Liver (tissue), 9 donors: ENCODE measurements around the gene MYL10. TPM values are rescaled to one million over a fixed set of nuclear protein-coding genes. Genes with fewer than 3 reads are reported as not detected.

Experiments
- DNase-seq: peaks from one replicate; pipeline ENCODE4 v3.0.0-alpha.2; 2017; ENCODE audit warnings: low spot score
- H3K27ac ChIP-seq, 2 donors: one replicate each; pipeline ENCODE4 v1.7.0; 2013; ENCODE audit warnings: inconsistent platforms in 2 of 2, low read length in 2 of 2, control low read depth in 1 of 2, low read depth in 1 of 2, mild to moderate bottlenecking in 1 of 2
- H3K27me3 ChIP-seq, 4 donors: one replicate each; pipeline versions ENCODE4 v1.6.1 to v1.7.0; 2013; ENCODE audit warnings: low read length in 3 of 4, inconsistent platforms in 1 of 4, mild to moderate bottlenecking in 1 of 4, moderate library complexity in 1 of 4; ENCODE audit not compliant: control insufficient read depth in 4 of 4, insufficient read depth in 4 of 4
- H3K36me3 ChIP-seq, 4 donors: one replicate each; pipeline versions ENCODE4 v1.6.1 to v1.7.0; 2013; ENCODE audit warnings: low read length in 3 of 4, mild to moderate bottlenecking in 3 of 4, low read depth in 1 of 4, moderate library complexity in 1 of 4; ENCODE audit not compliant: control insufficient read depth in 4 of 4, insufficient read depth in 3 of 4
- H3K4me1 ChIP-seq, 4 donors: one replicate each; pipeline versions ENCODE4 v1.6.1 to v1.7.0; 2013; ENCODE audit warnings: low read length in 3 of 4, mild to moderate bottlenecking in 3 of 4, moderate library complexity in 1 of 4; ENCODE audit not compliant: control insufficient read depth in 4 of 4, insufficient read depth in 4 of 4
- H3K4me3 ChIP-seq, 3 donors: one replicate each; pipeline versions ENCODE4 v1.6.1 to v1.7.0; 2013; ENCODE audit warnings: low read length in 3 of 3, control low read depth in 1 of 3, low read depth in 1 of 3, mild to moderate bottlenecking in 1 of 3
- H3K9ac ChIP-seq, 2 donors: one replicate each; pipeline ENCODE4 v1.7.0; 2013; ENCODE audit warnings: low read length in 2 of 2, mild to moderate bottlenecking in 2 of 2, moderate library complexity in 2 of 2, control low read depth in 1 of 2, low read depth in 1 of 2
- H3K9me3 ChIP-seq, 4 donors: one replicate each; pipeline versions ENCODE4 v1.6.1 to v1.7.0; 2013; ENCODE audit warnings: low read length in 3 of 4; ENCODE audit not compliant: control insufficient read depth in 4 of 4
- CTCF ChIP-seq: fragments of 150-350 bp; IDR thresholded peaks from 2 replicates; pipeline ENCODE4 v1.5.1; 2017; ENCODE audit warnings: improper control_type of control experiment, low read depth, low read length; ENCODE audit not compliant: missing input control
- EGR1 ChIP-seq, 2 donors: IDR thresholded peaks; 2 replicates each; pipeline ENCODE4 v1.6.1; 2016 to 2018; ENCODE audit warnings: antibody characterized with exemption in 2 of 2, low read depth in 2 of 2
- FOXA1 ChIP-seq: IDR thresholded peaks from 2 replicates; pipeline ENCODE4 v1.6.1; 2016; ENCODE audit warnings: antibody characterized with exemption
- FOXA2 ChIP-seq: IDR thresholded peaks from 2 replicates; pipeline ENCODE4 v1.6.1; 2016; ENCODE audit warnings: antibody characterized with exemption
- GABPA ChIP-seq, 2 donors: IDR thresholded peaks in 1 of 2; conservative IDR thresholded peaks in 1 of 2; 2 replicates each; pipeline ENCODE4 v1.6.1; 2016; ENCODE audit warnings: antibody characterized with exemption in 2 of 2, mild to moderate bottlenecking in 1 of 2, moderate library complexity in 1 of 2
- HNF4A ChIP-seq, 2 donors: conservative IDR thresholded peaks; 2 replicates each; pipeline ENCODE4 v1.6.1; 2016; ENCODE audit warnings: antibody characterized with exemption in 2 of 2, mild to moderate bottlenecking in 2 of 2
- HNF4G ChIP-seq: IDR thresholded peaks from 2 replicates; pipeline ENCODE4 v1.6.1; 2016; ENCODE audit warnings: antibody characterized with exemption
- JUND ChIP-seq, 2 donors: IDR thresholded peaks; 2 replicates each; pipeline ENCODE4 v1.6.1; 2016; ENCODE audit warnings: antibody characterized with exemption in 2 of 2
- NR2F2 ChIP-seq: IDR thresholded peaks from 2 replicates; pipeline ENCODE4 v1.6.1; 2016; ENCODE audit warnings: antibody characterized with exemption
- RAD21 ChIP-seq, 2 donors: IDR thresholded peaks; 2 replicates each; pipeline ENCODE4 v1.6.1; 2016; ENCODE audit warnings: antibody characterized with exemption in 2 of 2, mild to moderate bottlenecking in 2 of 2
- RXRA ChIP-seq, 2 donors: IDR thresholded peaks; 2 replicates each; pipeline ENCODE4 v1.6.1; 2017 to 2018; ENCODE audit warnings: antibody characterized with exemption in 2 of 2, mild to moderate bottlenecking in 1 of 2
- SP1 ChIP-seq: IDR thresholded peaks from 2 replicates; pipeline ENCODE4 v1.6.1; 2018; ENCODE audit warnings: antibody characterized with exemption, mild to moderate bottlenecking
- TAF1 ChIP-seq: conservative IDR thresholded peaks from 2 replicates; pipeline ENCODE4 v1.6.1; 2016; ENCODE audit warnings: antibody characterized with exemption, mild to moderate bottlenecking
- YY1 ChIP-seq: IDR thresholded peaks from 2 replicates; pipeline ENCODE4 v1.6.1; 2016; ENCODE audit warnings: antibody characterized with exemption, mild to moderate bottlenecking
- WGBS: extraction: QIAGEN DNeasy Blood & Tissue Kit; methylation state at CpG from one replicate; pipeline ENCODE4 v1.1.7; 2013; 5-methylcytosine and 5-hydroxymethylcytosine counted together
- polyA plus RNA-seq, 2 donors: library from polyadenylated mRNA; stranded (reverse) in 1 of 2; unstranded in 1 of 2; fragments of 200-250 nt in 1 of 2; fragments of >200 nt in 1 of 2; fragmentation: Nextera tagmentation in 1 of 2; extraction: Ambion mirVana in 1 of 2; gene quantifications; one replicate each; pipeline versions ENCODE4 v1.2.1 to v1.2.3, GENCODE V29; 2013 to 2015
- total RNA-seq, 2 donors: library from RNA; depleted of rRNA; stranded (reverse); fragments of >200 nt; gene quantifications; one replicate each; pipeline ENCODE4 v1.2.3, GENCODE V29; 2014
- TF ChIP-seq, protein P1 (sequence below): IDR thresholded peaks from 2 replicates; pipeline ENCODE4 v1.6.1; 2016; ENCODE audit warnings: antibody characterized with exemption
- TF ChIP-seq, protein P2 (sequence below): IDR thresholded peaks from 2 replicates; pipeline ENCODE4 v1.6.1; 2016; ENCODE audit warnings: antibody characterized with exemption
- TF ChIP-seq, protein P3 (sequence below): IDR thresholded peaks from 2 replicates; pipeline ENCODE4 v1.6.1; 2016; ENCODE audit warnings: antibody characterized with exemption, mild to moderate bottlenecking
- TF ChIP-seq, protein P4 (sequence below): IDR thresholded peaks from 2 replicates; pipeline ENCODE4 v1.6.1; 2016; ENCODE audit warnings: antibody characterized with exemption
- donor health status: healthy.
- donor health status: healthy.
- donor health status: healthy.
- donor health status: healthy.
- donor health status: healthy.

Gene MYL10
- total and polyA plus RNA-seq, 4 donors = not detected

GRCh38 chr7:101606498-101606923 lies 22.6 kb downstream of the MYL10 start:
- no peak for DNase-seq

More at GRCh38 chr7:101606498-101606923, 22.6 kb downstream of the MYL10 start:
- Histone ChIP-seq H3K36me3 (no peaks in the 10 kb centered on the region), H3K9ac (no peak overlapping the region), H3K27ac (no peak overlapping the region), H3K4me1 (peaks cover 0 to 3% (median under 1%) of the 10 kb centered on the region in 4 donors), H3K9me3 (no peaks in the 10 kb centered on the region), H3K4me3 (no peak overlapping the region), H3K27me3 (no peaks in the 10 kb centered on the region)
- 84% methylated on average over 2 of the region's 2 CpGs for WGBS
- TF ChIP-seq, protein P1, sequence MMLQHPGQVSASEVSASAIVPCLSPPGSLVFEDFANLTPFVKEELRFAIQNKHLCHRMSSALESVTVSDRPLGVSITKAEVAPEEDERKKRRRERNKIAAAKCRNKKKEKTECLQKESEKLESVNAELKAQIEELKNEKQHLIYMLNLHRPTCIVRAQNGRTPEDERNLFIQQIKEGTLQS = no peak
- TF ChIP-seq JUND (IDR thresholded peaks at IDR 0.05) (no peak), CTCF (no peak), RAD21 (IDR thresholded peaks at IDR 0.05) (no peak), RXRA (IDR thresholded peaks at IDR 0.05) (no peak), GABPA (IDR thresholded peaks at IDR 0.05 in 1 of 2, conservative IDR thresholded peaks at IDR 0.05 in 1 of 2) (no peak), EGR1 (IDR thresholded peaks at IDR 0.05; ENCODE audit: low read depth in 2 of 2) (no peak), FOXA1 (no peak), TAF1 (no peak), FOXA2 (no peak), NR2F2 (no peak), HNF4A (conservative IDR thresholded peaks at IDR 0.05) (no peak), YY1 (no peak), SP1 (no peak), HNF4G (no peak)
- TF ChIP-seq, protein P2, sequence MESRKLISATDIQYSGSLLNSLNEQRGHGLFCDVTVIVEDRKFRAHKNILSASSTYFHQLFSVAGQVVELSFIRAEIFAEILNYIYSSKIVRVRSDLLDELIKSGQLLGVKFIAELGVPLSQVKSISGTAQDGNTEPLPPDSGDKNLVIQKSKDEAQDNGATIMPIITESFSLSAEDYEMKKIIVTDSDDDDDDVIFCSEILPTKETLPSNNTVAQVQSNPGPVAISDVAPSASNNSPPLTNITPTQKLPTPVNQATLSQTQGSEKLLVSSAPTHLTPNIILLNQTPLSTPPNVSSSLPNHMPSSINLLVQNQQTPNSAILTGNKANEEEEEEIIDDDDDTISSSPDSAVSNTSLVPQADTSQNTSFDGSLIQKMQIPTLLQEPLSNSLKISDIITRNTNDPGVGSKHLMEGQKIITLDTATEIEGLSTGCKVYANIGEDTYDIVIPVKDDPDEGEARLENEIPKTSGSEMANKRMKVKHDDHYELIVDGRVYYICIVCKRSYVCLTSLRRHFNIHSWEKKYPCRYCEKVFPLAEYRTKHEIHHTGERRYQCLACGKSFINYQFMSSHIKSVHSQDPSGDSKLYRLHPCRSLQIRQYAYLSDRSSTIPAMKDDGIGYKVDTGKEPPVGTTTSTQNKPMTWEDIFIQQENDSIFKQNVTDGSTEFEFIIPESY = no peak
- TF ChIP-seq, protein P3, sequence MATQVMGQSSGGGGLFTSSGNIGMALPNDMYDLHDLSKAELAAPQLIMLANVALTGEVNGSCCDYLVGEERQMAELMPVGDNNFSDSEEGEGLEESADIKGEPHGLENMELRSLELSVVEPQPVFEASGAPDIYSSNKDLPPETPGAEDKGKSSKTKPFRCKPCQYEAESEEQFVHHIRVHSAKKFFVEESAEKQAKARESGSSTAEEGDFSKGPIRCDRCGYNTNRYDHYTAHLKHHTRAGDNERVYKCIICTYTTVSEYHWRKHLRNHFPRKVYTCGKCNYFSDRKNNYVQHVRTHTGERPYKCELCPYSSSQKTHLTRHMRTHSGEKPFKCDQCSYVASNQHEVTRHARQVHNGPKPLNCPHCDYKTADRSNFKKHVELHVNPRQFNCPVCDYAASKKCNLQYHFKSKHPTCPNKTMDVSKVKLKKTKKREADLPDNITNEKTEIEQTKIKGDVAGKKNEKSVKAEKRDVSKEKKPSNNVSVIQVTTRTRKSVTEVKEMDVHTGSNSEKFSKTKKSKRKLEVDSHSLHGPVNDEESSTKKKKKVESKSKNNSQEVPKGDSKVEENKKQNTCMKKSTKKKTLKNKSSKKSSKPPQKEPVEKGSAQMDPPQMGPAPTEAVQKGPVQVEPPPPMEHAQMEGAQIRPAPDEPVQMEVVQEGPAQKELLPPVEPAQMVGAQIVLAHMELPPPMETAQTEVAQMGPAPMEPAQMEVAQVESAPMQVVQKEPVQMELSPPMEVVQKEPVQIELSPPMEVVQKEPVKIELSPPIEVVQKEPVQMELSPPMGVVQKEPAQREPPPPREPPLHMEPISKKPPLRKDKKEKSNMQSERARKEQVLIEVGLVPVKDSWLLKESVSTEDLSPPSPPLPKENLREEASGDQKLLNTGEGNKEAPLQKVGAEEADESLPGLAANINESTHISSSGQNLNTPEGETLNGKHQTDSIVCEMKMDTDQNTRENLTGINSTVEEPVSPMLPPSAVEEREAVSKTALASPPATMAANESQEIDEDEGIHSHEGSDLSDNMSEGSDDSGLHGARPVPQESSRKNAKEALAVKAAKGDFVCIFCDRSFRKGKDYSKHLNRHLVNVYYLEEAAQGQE = no peak
- TF ChIP-seq, protein P4, sequence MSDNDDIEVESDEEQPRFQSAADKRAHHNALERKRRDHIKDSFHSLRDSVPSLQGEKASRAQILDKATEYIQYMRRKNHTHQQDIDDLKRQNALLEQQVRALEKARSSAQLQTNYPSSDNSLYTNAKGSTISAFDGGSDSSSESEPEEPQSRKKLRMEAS = no peak
